NCI-H2227 (cell line): ENCODE measurements around the gene GRID2.
"Not testable (repeated sequence)": the region's sequence is repeated elsewhere in the genome, so short reads cannot be mapped to it uniquely, and the experiment has no call there.

ENCODE experiments used
- DNase-seq: peaks from one replicate; lab custom pipeline; 2025; ENCODE audit not compliant: unreplicated experiment; lab: John Stamatoyannopoulos, UW

GRID2 gene

DNA sequence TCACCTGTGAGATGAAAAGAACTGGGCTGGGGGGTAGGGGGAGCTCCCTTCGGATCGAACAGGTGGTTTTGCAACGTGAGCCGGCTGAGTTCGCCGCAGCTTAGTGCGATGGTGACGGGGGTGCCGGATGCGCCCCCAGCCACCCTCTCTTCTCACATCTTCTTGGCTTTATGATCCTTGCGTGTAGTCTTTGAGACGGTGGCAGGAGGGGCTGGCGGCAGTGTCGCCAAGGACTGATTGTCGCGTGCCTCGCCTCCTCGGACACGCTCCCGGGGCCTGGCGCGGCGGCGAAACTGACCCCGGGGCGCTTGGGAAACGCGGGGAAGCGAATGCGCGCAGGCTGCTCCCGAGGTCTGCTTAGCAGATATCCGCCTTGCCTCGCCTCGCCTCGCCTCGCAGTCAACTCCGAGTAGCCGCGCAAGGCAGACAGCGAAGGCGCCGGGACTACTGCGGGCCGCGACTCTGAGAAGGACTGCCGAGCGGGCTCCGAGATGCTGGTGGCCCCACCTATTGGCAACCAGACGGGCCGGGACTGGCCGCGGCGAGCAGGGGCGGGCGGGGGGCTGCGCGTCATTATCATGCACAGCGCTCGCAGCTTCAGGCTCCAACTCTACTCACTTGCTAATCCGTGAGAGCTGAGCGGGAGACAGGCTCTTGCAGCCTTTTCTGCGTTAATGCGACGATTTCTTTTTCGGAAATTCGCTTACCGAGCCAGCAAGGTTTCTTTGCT is 1.5 kb downstream of the GRID2 start:
- DNase-seq: peak; percentile 76

DNA sequence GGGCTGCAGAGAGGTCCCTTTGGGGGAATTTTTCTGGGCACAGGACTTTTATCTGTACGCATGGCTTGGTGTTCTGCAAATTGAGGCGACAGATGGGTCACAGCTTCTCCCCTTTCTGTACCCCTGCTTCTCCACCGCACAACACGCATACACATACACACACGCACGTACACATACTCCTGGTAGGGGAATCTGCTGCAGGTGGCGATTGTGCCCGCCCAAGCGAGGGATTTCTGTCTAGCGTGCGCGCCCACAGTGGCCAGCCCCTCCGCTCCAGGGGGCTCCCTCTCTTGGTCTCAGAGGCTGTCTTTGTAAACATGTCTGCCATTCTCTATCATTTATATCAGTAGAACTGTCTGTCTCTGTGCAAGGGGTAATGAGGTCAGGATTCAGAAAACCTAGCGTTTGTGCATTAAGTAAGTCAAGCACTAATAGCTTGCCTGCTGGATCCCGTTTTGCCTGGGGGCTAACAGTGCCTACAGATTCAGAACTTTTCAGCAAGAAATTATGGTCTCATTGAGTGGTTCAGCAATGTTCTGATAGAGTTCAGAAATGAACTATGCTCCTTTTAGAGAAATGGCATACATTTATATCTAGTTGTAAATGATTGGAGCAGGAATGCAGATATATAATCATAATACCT is 2.2 kb downstream of the GRID2 start:
- DNase-seq: peak; percentile 34

DNA sequence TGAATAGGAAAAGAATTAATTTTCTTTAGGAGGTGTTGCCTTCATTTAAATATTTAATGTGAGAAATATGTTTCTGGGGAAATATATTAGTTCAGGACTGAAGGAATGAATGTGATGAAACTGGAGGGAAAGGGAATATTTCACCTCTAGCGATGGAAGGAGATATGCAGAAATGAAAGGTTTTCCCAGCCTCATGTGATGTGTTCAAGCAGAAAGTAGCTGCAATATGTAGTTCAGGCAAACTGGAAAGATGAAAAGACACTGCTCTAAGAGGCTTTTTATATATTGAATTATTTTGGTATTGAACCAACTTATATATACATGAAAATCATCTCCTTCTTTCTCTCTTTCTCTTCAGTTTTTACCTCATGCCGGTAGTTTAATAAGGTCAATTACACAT is 3.4 kb downstream of the GRID2 start:
- no peak for DNase-seq

DNA sequence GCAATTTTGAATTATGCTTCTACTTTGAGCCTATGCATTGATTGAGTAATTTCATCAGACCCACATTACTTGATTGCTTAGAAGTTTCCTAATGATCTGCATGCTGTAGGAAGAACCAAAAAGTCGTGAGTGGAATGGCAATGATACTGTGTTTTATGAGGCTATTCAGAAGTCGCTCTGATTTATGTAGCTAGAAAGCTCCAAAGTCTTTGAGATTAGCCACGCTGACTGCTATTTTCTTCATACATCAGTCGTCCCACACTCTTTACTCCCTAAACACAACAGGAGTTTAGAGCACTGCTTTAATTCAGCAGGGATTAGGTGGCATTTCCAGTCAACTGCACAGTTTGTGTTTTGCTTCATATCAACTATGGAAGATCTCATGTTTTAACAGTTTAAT is 4.1 kb downstream of the GRID2 start:
- no peak for DNase-seq

DNA sequence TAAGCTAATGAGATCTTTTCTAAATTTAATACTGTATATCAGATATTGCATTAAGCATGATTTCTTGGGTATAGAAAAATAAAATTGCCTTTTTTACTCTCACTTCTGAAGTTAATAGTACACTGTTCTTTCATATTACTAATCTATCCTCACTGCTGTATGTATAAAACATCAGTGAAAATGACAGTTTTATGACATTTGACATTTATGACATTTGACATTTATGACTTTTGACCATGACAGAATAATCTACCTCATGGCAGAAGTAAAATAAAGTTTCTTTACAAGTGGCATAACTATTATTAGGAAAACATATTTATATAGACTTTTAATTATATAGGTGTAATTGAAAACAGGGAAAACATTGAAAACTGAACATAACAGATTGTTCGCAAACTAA is 13.3 kb downstream of the GRID2 start:
- DNase-seq: no peak

DNA sequence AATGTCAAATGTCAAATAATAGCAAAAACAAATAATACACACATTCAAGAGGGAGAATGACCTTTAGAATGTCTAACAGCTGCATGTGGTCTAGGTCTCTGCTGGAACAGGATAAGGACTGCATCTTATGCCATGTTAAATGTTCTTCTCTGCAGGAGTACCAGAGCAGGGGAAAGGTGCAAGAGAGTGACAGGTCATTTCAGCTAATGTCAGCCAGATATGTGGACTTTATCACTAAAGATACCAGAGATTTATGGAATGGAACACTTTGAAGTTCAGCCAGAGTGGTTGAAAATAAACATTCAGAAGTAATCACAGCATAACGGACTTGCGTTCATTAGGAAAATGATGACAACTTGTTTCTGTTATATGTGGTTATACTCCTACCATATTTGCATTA is 24.3 kb downstream of the GRID2 start:
- no peak for DNase-seq

DNA sequence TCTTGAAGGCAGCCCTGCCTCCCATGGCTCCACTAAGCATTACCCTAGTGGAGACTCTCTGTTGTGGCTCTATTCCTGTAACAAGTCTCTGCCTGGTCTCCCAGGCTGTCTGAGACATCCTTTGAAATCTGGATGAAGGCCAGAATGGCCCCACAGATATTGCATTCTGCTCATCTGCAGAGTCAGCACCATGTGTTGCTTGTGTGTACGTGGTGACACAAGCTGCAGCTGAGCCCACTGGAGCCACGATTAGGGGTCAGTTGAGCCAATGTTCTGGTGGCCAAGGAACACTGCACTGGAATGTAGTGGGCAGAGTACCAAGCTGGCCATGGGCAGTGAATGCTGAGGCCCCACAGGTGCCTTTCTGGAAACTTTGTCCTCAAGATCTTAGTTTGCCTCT is 29.2 kb downstream of the GRID2 start:
- DNase-seq: no peak

DNA sequence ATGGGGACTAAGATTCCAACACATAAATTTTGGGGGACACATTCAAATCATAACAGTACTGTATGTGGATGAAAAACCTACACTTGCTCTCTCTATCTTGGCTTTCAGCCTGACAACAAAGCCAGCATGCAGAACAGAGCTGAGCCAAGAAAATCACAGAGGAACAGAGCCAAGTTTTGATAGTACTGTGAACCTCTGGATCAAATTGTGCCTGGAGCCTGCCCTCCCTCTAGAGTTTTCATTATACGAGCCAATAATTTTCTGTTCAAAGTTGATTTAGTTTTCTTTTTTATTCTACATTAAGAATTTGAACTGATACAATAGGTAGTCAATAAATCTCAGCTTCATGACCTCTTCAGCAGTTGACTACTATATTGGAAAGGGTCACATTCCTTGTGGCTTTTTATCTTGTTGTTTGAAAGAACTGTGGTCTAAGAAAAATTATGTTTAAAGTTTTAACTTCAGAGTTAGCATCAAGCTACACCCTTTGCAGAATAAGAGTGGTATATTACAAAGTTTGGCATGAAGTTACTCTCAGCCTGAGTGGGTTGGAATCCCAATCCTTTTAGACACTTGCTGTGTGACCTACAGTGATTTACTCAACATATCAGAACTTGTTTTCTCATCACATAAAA is 31.1 kb downstream of the GRID2 start:
- DNase-seq: no peak

DNA sequence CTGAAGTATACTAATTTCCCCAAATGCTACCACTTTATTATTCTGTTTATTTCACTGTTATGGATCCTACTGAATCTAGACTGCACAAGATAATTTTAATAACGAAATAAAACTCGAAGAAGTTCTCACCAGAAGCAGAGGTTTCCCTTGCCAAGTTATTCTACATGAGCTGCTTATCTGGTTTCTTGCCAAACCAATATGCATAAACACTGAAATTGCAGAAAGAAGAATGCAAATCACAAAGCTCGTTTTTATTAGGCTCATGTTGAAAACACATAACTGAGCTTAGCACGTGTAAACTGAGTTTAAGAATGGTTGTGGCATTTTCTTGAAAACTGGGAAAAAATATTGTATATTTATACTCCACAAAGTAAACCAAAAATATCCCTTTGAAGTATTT is 35.9 kb downstream of the GRID2 start:
- DNase-seq: no peak

DNA sequence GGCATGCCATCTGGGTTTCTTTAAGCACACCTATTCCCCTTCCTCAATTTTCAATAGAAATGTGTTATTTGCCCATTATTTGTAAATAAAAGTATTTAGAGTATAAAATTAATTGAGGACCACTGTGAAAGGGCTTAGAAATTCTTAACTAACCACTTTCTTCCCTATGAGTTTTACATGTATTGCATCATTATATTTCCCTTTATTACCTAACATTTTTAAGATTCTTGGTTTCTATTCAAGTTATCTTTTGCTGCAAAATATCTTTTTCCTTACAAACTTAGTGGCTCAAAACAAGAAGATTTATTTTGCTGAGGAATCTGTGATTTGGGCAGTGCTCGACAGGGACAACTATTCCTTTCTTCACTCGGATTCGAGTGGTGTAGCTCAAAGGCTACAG is 40.5 kb downstream of the GRID2 start:
- DNase-seq: no peak

DNA sequence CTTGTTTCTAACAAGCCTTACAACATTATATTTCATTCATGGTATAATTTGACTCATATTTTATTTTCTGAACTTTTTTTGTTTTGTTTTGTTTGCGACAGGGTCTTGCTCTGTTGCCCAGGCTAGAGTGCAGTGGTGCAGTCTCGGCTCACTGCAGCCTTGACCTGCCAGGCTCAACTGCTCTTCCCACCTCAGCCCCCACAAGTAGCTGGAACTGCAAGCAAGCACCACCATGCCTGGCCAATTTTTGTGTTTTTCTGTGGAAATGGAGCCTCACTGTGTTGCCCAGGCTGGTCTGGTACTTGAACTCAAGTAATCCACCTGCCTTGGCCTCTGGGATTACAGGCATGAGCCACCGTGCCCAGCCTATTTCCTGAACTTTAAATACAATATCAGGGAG is 42.5 kb downstream of the GRID2 start:
- DNase-seq: no peak

DNA sequence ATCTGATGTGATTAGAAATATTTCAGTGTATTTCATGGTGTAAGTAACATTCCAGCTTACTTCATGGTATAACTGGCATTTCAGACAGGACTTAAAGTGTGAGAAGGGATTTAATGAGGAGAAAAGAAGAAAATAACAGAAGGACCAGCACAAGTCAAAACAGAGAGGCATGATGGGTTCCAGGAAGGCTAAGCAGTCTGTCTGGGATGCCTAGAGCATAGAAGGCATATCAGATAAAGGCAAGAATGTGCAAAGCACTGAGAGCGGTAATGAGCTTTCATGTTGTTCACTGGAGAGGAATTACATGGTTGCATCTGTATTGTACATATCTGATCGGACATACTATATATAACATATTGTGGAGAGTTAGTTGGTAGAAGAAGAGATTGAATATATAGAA is 54.2 kb downstream of the GRID2 start:
- no peak for DNase-seq

DNA sequence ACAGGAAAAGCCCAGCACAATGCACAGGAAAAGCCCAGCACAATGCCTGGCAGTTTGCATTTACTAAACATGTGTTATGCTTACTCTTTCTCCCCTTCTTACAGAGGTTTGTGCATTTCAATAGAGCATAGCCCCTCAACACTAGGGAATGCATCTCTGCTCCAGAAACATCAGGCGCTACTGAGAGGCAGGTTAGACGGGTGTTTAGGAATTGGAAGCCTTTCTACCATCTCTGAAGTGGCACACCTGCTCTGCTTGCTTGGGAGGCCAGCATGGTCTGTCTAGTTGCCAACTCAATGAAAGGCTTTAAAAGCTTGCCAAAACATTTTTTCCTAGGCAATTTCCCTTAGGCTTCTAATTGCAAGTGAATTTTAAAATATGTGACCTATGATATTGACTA is 55.7 kb downstream of the GRID2 start:
- DNase-seq: no peak

DNA sequence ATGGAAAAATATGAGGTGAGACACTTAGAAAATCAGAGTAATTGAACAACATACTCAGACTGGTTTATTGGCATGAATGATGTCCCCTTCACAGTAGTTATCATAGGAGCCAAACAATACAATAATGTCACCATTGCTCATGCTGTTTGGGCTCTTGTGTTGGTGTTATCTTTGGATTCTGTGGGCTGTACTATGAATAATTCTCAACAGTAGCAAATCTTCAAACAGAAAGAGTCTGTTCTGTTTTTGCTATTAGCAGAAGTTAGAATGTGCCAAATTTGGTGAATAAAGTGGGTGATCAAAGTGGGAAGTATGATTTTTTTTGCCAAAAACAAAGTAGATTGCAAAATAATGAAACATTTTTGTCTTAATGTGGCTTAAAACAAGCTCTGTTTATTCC is 58.3 kb downstream of the GRID2 start:
- no peak for DNase-seq

DNA sequence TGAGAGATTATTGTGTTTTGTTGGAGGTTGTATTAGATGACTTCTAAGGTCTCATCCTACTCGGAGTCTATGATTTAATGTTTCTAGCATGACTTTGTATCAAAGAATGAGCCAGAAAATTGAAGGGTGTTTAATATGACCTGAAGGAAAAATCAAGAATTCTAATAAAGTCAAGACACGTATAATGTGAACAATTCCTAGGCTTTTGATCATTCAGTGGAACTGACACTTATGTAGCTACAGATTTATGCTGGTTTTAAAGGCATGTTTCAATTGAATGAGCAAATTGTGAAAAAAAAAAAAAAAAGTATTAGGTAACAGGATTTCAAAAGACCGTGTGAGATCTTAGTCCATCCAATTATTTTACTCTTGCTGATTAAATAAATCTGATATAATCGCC is 64.9 kb downstream of the GRID2 start:
- no peak for DNase-seq

DNA sequence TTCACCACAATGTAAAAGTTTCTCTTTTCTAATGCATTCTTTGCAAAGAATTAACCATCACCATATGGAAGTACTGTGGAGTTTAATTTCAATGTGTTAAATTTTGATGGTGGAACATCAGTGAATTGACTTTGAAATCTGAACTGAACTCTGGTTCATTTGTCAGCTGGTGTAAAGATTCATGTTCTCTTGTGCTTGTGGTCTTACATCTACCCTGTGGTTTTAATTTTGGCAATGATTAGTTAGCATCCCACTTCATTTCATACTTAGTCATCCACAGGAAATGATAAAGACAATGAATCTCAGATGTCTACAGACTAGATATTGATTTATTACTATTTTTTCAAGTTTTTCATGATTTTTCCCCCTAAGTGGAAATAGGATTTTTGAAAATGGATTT is 77.8 kb downstream of the GRID2 start:
- no peak for DNase-seq

DNA sequence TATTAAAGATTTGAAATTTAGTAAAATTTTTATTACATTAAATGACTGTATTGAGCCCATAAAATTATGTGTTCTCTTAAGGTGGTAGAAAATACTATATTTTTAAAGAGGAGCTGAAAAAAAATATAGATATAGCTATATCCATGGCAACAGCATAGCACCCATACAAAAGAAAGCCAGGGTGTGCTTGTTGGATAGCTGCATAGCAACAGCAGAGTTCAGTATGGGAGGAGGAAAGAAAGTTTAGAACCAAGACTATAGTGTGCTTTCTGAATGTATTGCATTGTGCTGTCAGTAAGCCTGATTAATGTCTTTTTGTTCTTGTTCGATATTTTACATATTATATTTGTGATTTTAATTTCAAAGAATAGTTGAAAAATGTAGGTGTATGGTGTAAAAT is 78.4 kb downstream of the GRID2 start:
- no peak for DNase-seq

DNA sequence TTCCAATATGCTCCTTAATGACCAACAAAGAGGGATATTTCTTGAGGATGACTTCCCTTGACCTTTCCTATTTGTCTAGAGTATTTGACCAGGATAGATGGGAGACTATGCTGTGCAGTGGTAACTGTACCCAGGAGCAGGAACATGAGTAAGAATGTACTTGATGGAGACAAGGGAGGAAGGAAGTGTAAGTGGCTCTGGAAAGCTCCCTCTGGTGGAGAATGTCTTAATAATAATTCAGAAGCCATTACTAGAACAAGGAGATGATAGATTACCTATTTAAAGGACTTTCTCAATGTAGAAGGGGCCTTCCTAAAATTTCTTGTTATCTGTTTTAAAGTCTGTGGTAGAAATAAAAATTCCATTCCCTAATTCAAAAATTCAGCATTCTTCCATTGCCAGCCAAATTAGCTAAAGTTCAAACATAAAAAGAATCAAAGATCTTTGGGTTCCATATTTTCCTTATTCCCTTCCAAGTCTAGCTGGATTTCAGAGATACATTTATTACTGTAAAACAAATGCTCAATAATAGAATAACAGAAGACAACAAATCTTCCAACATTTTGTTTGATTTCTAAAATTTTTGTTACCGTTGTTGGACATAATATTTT is 83.8 kb downstream of the GRID2 start:
- DNase-seq: peak; percentile 3

DNA sequence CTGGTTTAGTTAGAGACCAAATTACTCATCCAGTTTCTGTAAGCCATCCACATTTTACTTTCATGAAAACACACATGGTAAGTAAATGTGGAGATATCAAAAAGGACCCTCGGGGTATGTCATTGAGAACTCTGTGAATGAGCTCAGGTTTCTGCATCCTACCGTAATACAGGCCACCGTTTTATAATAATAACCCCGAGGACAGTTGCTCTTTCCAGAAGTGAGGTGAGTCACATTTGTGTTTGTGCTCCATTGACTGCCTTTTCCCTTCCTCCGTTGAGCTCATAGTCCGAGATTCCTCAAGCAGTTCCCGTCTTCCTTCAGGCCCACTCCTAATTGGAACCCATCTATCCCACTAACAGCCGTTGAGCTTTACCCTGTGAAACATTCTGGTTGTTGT is 95.3 kb downstream of the GRID2 start:
- no peak for DNase-seq

DNA sequence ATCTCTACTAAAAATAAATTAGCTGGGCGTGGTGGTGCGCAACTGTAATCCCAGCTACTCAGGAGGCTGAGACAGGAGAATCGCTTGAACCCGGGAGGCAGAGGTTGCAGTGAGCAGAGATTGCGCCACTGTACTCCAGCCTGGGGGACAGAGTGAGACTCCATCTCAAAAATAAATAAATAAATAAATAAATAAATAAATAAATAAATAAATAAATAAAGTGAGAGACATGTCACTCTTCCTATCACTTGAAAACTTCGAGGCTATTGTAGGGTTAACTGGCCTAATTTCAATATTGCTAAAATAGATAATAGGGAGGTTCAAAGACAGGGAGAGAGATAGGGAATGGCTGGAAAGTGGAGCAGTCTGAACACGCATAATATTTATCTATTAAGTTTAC is 99.8 kb downstream of the GRID2 start:
- DNase-seq: not testable (repeated sequence)

DNA sequence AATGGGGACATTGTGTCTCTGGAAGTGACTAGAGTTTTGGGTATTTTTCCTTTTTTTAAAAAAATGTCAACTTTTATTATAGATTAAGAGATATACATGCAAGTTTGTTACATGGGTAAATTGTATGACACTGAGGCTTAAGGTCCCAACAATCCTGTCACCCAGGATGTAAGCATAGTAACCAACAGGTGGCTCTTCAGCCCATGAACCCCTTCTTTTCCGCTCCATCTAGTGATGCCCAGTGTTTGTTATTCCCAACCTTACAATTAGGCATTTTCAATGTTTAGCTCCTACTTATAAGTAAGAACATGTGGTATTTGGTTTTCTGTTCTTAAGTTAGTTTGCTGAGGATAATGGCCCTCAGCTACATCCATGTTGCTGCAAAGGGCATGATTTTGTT is 102.7 kb downstream of the GRID2 start:
- DNase-seq: no peak

DNA sequence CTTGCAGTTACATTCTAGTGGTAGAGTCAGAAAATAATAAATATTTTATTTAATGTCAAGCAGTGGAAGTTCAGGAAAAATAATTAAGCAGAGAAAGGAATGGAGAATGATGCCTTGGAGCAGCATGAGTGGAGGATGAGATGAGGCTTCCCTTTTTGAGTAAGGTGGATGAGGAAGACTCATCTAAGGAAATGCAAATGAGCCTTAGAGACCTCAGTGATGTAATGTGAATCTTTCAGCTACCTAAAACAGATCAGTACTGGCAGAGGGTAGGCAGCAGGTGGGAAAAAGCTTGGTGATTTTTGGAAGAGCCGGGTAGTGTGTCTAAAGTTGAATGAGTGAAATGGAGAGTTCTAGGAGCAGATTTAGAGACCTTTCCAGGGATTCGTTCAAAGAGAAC is 118.2 kb downstream of the GRID2 start:
- no peak for DNase-seq
